Measurements from ENCODE around the gene LDB3.

GRCh38 chr10:86698207-86698940, 30.1 kb downstream of the LDB3 start:
- TF ChIP-seq EZH2phosphoT487 (IDR thresholded peaks at IDR 0.05; ENCODE audit: low read length) (no peak), CTCF (IDR thresholded peaks at IDR 0.05; ENCODE audit: low read length) (no peak)
